ENCODE measurements around the gene C6orf136. TPM values are rescaled to one million over a fixed set of nuclear protein-coding genes. Genes with fewer than 3 reads are reported as not detected.

The C6orf136 gene
- total RNA-seq, 1 experiment from 2014 or later: 34.8 TPM

DNA sequence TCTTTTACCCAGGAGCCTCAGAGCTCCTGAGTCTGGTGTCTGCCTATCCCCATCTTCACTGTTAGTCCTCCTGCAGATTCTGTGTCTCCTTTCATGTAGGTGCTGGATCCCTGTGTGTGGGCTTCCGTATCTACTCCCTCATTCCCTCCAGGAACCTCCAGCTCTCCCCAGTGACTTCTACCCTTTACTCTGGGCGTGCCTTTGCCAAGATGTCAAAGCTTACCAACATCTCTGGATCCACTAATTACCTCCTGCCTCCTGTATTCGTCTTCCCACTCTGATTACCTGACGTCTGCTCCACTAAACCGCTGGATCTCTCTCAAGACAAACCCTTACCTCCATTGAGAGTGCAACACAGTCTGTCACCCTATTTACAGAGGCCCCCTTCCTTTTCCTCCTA is 2.2 kb upstream of the C6orf136 start:
- no peak for DNase-seq (ENCODE audit: low read depth, low spot score)
- H3K4me1 ChIP-seq (ENCODE audit: control insufficient read depth in 1 of 2, insufficient read depth in 2 of 2, low read length in 2 of 2): peaks cover 6 to 15% of the 10 kb centered on the region in 2 experiments
- no peaks in the 10 kb centered on the region for H3K27me3 ChIP-seq (ENCODE audit: insufficient read depth, low read length)
- no peak overlapping the region for H2AFZ ChIP-seq (ENCODE audit: low read depth, low read length, poor library complexity, severe bottlenecking)
- no peak overlapping the region for H3K9ac ChIP-seq (ENCODE audit: low read length)
- H4K20me1 ChIP-seq (ENCODE audit: insufficient read depth): no peaks in the 10 kb centered on the region
- no peak overlapping the region for H3K4me3 ChIP-seq (replicated peaks in 1 of 2; ENCODE audit: low read depth in 1 of 2, low read length in 2 of 2)
- CTCF ChIA-PET: no interaction called here
- TF ChIP-seq ZNF274 (IDR thresholded peaks at IDR 0.05; ENCODE audit: low read depth, low read length): no peak
- no peak for TF ChIP-seq SIN3A (IDR thresholded peaks at IDR 0.05; ENCODE audit: low read depth)
- TF ChIP-seq SP1 (IDR thresholded peaks at IDR 0.05; ENCODE audit: low read depth): no peak
- no peak for TF ChIP-seq ELF1 (IDR thresholded peaks at IDR 0.05; ENCODE audit: borderline replicate concordance, low read depth)
- TF ChIP-seq YY1 (IDR thresholded peaks at IDR 0.05; ENCODE audit: extremely low read depth, insufficient replicate concordance, low read depth, low read length): no peak
- no peak for TF ChIP-seq JUND (IDR thresholded peaks at IDR 0.05)
- TF ChIP-seq, protein P1, sequence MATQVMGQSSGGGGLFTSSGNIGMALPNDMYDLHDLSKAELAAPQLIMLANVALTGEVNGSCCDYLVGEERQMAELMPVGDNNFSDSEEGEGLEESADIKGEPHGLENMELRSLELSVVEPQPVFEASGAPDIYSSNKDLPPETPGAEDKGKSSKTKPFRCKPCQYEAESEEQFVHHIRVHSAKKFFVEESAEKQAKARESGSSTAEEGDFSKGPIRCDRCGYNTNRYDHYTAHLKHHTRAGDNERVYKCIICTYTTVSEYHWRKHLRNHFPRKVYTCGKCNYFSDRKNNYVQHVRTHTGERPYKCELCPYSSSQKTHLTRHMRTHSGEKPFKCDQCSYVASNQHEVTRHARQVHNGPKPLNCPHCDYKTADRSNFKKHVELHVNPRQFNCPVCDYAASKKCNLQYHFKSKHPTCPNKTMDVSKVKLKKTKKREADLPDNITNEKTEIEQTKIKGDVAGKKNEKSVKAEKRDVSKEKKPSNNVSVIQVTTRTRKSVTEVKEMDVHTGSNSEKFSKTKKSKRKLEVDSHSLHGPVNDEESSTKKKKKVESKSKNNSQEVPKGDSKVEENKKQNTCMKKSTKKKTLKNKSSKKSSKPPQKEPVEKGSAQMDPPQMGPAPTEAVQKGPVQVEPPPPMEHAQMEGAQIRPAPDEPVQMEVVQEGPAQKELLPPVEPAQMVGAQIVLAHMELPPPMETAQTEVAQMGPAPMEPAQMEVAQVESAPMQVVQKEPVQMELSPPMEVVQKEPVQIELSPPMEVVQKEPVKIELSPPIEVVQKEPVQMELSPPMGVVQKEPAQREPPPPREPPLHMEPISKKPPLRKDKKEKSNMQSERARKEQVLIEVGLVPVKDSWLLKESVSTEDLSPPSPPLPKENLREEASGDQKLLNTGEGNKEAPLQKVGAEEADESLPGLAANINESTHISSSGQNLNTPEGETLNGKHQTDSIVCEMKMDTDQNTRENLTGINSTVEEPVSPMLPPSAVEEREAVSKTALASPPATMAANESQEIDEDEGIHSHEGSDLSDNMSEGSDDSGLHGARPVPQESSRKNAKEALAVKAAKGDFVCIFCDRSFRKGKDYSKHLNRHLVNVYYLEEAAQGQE (IDR thresholded peaks at IDR 0.05; ENCODE audit: low read depth): no peak
- TF ChIP-seq FOSL1 (IDR thresholded peaks at IDR 0.05; ENCODE audit: low read depth): no peak
- TF ChIP-seq POLR2A (IDR thresholded peaks at IDR 0.05; ENCODE audit: borderline replicate concordance, extremely low read depth, insufficient read depth, insufficient read length): no peak
- TF ChIP-seq, protein P2, sequence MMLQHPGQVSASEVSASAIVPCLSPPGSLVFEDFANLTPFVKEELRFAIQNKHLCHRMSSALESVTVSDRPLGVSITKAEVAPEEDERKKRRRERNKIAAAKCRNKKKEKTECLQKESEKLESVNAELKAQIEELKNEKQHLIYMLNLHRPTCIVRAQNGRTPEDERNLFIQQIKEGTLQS (IDR thresholded peaks at IDR 0.05): no peak
- TF ChIP-seq TCF7L2 (IDR thresholded peaks at IDR 0.05; ENCODE audit: borderline replicate concordance, extremely low read depth, insufficient read depth, insufficient read length): no peak
- no peak for TF ChIP-seq POLR2AphosphoS5 (IDR thresholded peaks at IDR 0.05; ENCODE audit: low read depth, low read length)
- TF ChIP-seq, protein P3, sequence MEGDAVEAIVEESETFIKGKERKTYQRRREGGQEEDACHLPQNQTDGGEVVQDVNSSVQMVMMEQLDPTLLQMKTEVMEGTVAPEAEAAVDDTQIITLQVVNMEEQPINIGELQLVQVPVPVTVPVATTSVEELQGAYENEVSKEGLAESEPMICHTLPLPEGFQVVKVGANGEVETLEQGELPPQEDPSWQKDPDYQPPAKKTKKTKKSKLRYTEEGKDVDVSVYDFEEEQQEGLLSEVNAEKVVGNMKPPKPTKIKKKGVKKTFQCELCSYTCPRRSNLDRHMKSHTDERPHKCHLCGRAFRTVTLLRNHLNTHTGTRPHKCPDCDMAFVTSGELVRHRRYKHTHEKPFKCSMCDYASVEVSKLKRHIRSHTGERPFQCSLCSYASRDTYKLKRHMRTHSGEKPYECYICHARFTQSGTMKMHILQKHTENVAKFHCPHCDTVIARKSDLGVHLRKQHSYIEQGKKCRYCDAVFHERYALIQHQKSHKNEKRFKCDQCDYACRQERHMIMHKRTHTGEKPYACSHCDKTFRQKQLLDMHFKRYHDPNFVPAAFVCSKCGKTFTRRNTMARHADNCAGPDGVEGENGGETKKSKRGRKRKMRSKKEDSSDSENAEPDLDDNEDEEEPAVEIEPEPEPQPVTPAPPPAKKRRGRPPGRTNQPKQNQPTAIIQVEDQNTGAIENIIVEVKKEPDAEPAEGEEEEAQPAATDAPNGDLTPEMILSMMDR (IDR thresholded peaks at IDR 0.05 in 2 of 3, conservative IDR thresholded peaks at IDR 0.05 in 1 of 3; ENCODE audit: borderline replicate concordance in 1 of 3, insufficient read depth in 1 of 3, low read depth in 2 of 3, low read length in 2 of 3): no peak
- TF ChIP-seq SRF (IDR thresholded peaks at IDR 0.05; ENCODE audit: low read depth): no peak
- TF ChIP-seq ZFX (IDR thresholded peaks at IDR 0.05): no peak
- TF ChIP-seq CBX3 (IDR thresholded peaks at IDR 0.05; ENCODE audit: low read depth): no peak
- no peak for TF ChIP-seq RAD21 (IDR thresholded peaks at IDR 0.05; ENCODE audit: low read depth)
- TF ChIP-seq EZH2 (IDR thresholded peaks at IDR 0.05): no peak
- BruUV-seq (replicated peaks): no TSS peak
- RAD21 ChIA-PET (ENCODE audit: low non-redundant PET in 1 of 2, low total read pairs in 2 of 2, uncharacterized antibody in 2 of 2, unreplicated experiment in 2 of 2): no interaction called here
- ATAC-seq: no peak
- H3K79me2 ChIP-seq (ENCODE audit: insufficient read depth, low read length): peaks cover 22% of the 10 kb centered on the region
- POLR2A ChIA-PET: interaction anchor here (1.4 kb wide), 1 partner anchor 27 kb away, joined by 3 read pairs; no protein-coding TSS in a partner anchor
- H3K9me2 ChIP-seq (ENCODE audit: insufficient read depth): no peaks in the 10 kb centered on the region
- H3K9me3 ChIP-seq (ENCODE audit: control insufficient read depth in 1 of 2, insufficient read depth in 1 of 2, low read depth in 1 of 2, low read length in 2 of 2): no peaks in the 10 kb centered on the region
- intact Hi-C loops (cut with micrococcal nuclease): no loop called here
- H3K27ac ChIP-seq (ENCODE audit: low read depth, low read length): no peak overlapping the region
- H3K36me3 ChIP-seq (ENCODE audit: control insufficient read depth in 1 of 2, insufficient read depth in 2 of 2, low read length in 2 of 2): peaks cover 13 to 16% of the 10 kb centered on the region in 2 experiments; a peak in 3 of 4 replicates
- no peak overlapping the region for H3K4me2 ChIP-seq (ENCODE audit: low read length)
